GM21737 (cell line): Measurements from ENCODE around the gene FBXW8.
"Not testable (repeated sequence)": the region's sequence is repeated elsewhere in the genome, so short reads cannot be mapped to it uniquely, and the experiment has no call there.

Source experiments
- ATAC-seq: cut with Tn5 transposase; IDR thresholded peaks from one replicate; pipeline ENCODE4 v1.9.1; 2021; ENCODE audit warnings: mild to moderate bottlenecking, moderate library complexity; ENCODE audit not compliant: unreplicated experiment

The FBXW8 gene

DNA sequence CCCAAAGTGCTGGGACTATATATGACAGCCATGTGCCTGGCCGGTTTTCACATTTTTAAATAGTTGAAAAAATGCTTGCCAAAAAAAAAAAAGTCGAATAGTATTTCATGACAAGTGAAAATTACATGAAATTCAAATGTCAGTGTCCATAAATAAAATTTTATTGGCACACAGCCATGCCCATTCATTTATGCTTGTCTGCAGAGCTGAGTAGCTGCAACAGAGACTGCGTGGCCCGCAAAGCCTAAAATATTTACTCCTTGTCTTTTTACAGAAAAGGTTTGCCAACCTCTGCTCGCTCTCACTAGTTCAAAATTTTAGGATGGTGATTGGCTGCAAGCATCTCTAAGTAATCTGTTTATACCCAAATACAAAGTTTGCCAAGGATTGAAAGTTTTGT is 139.3 kb downstream of the FBXW8 start:
- ATAC-seq = no peak

DNA sequence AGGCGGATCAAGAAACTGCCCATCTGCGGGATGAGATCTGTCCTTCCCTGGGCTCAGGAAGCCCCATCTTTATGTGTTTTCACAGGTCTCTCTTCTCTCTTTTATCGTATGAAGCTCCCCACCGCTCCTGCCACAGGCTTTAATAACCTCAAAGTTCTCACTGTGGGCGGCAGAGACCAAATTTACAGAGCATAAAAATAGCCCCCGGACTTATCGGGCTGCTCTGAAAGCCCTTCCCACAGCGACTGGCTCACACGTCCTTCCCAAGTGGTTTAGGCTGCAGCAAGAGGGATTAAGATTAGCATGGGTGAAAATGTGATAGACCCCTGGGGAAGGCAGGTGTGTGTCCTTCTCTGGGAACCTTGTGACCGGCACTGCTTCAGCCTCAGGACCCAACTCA is 140.6 kb downstream of the FBXW8 start:
- no peak for ATAC-seq

DNA sequence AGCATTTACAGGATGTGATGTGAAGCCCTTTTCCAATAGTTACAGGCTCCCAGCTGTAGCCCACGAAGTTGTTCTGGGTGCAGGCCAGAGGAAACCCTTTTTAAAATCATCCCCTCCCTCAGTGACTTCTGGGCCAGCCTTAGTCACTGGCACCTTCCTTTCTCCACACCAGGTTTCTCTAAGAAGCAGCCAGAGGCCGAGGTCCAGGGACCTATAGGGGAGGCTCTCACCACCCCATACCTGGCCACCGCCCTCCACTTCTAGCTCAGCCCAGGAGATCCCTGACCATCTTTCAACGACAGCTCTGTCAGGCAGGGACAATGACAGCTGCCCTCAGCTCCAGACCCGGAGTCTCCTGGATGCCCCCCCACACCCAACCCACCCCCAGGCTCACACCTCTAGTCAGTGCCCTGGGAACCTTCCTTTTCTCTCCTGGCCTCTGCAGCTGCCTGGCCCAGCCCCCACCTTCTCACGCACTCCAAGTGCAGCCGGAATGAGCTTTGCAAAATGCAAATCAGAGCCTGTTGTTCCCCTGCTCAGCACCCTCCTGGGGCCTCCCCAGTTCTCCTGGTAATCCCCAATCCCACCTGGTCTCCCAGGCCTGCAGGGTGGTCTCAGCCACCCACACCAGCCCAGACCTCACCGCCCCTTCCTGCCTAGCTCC is 141.8 kb downstream of the FBXW8 start:
- ATAC-seq = peak; percentile 57

DNA sequence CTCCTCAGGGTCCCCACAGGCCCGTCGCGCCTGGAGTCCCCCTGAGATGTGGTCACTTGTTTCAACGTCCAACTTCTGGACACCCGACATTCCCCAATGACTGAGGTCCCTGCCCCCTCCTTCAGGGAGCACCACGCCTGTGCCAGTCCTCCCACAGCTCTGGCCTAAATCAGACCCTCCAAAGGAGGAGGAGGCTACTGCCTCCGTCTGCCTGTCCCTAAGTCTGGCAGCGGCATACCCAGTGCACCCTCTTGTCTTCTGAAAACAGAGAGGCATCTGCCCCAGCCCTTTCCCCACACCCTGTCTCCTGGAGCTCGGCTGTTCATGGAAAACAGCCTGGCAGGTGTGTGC is 142.3 kb downstream of the FBXW8 start:
- no peak for ATAC-seq

DNA sequence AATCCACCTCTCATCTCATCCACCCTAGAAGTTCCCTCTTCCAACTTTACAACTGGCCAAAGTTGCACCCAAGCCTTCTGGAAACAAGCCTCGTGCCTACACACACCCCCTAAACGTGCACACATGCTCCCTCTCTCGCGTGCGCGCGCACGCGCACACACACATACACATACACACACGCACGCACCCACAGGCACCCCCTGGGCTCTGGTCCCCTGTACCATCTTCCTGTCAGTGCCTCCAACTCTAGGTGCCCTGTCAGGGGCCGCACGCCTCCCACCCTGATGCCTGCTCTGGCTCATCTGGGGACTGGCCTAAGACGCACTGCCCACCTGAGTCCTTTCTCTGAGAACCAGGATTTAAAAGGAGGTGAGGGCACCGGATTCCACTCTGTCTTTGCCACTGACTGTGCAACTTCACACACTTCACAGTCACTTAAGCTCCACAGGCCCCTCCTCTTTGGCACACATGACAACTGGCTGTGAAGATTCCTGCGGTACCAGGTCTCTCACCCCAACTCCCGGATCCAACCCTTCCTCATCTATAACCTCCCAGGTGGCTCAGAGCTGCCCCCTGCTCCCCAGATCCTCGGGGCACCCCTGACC is 142.9 kb downstream of the FBXW8 start:
- ATAC-seq = no peak

DNA sequence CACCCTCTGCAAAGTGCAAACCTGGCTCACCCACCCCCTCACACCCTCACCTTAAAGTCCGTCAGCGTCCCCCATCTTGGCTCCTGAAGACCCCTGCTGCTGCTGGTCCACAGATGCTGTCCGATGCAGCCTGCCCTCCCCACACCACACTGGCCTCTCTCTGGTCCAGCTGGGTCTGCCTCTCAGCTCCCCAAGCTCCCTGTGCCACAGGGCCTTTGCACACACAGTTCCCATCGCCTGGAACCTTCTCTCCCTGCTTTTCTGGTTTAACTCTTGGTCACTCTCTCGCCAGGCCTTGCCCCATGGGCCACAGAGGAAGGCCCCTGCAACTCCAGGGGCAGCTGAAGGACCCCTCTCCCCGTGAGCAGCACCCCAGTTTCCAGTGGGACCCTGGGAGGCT is 143.5 kb downstream of the FBXW8 start:
- ATAC-seq = no peak

DNA sequence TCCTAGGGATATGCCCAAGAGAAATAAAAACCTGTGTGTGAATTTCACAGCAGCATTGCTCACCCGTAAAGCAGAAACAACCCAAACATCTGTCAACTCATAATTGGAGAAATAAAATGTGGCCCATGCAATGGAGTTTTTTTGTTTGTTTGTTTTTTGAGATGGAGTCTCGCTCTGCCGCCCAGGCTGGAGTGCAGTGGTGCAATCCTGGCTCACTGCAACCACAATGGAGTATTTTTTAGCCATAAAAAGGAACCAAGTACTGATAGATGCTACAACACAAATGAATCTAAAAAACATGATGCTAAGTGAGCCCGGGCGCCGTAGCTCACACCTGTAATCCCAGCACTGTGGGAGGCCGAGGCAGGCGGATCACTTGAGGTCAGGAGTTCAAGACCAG is 146.9 kb downstream of the FBXW8 start:
- ATAC-seq = not testable (repeated sequence)

DNA sequence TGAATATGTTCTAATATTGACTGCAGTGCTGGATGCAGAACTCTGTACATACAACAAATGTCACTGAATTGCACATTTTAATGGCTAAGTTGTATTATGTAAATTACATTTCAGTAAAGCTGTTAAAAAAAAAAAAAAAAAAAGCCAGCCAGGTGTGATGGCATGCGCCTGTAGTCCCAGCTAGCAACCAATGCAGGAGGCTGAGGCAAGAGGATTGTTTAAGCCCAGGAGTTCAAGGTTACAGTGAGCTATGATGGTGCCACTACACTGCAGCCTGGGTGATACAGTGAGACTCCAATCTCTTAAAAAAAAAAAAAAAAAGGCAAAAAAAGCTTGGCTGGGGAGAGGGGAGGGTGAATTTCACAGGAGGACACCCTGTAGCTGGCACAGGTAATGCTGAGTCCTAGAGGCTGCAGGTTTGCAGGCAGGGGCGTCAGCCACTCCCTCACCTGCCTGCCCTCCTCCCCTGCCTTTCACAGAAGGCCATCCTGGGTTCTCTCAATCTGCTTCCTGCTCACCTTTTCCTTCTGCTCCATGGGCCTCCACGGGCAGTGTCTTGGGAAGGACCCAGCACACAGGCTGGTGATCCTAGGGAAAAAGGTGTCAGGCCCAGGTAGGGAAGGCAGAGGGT is 147.8 kb downstream of the FBXW8 start:
- ATAC-seq = no peak

DNA sequence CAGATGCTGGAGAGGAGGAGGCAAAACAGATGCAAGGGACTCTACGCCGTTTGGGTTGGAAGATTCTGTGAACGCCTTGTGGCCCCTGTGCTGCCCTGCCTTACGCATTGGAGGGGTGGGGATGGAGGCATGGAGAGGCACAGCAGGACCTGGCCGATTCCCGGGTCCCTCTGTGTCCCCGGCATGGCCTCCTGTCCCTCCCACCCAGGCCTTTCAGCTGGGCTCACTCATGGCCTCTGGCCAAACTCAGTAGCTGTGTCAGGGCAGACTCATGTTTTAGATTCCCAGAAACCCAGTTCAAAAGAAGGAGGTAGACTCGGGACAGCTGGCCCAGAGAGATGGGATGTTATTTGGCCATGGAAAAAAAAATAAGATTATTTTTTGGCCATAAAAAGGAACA is 148.4 kb downstream of the FBXW8 start:
- no peak for ATAC-seq

DNA sequence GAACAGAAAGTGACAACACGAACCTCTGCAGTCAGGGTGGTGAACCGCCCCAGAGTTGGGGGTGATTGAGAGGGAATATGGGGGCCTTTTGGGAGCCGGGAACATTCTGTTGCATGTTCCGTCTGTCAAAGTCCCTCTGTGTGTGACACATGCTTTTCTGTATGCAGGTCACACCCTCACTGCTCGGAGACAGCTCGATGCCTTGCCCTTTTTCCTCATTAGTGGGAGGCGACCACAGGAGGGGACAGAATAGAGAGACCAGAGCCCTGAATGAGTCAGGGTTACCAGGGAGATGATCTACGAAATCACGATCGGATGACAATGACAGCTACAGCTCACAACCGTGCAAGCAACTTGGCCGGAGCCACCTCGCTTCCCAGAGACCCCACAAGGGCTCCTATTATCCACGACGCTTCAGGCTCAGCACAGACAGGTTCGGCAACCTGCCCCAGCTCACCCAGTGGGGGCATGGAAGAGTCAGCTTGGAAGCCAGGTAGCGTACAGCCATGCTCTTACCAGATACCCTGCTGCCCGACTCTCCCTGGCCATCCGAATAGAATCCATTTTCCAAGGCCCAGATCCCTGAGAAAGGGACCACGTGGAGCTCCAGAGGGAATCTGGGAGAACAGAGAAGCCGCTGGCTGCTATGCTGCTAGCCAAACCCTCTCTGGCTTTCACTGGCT is 149.6 kb downstream of the FBXW8 start:
- ATAC-seq = no peak

DNA sequence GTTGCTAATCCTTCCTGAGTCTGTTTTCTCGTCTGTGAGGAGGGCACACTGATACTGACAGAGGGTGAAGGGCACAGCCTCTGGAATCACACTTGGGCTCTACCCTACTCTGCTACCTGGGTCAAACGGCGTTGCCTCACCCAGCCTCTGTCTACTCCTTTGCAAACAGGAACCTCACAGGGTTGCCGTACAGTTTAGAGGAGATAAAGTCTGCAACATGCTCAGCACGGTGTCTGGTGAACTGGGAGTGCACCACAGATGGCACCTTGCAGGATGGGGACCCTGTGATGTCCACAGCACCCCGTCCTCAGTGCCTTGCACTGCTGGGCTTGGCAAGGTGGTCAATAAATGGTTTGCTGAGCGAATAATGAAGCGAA is 150.2 kb downstream of the FBXW8 start:
- ATAC-seq = no peak

DNA sequence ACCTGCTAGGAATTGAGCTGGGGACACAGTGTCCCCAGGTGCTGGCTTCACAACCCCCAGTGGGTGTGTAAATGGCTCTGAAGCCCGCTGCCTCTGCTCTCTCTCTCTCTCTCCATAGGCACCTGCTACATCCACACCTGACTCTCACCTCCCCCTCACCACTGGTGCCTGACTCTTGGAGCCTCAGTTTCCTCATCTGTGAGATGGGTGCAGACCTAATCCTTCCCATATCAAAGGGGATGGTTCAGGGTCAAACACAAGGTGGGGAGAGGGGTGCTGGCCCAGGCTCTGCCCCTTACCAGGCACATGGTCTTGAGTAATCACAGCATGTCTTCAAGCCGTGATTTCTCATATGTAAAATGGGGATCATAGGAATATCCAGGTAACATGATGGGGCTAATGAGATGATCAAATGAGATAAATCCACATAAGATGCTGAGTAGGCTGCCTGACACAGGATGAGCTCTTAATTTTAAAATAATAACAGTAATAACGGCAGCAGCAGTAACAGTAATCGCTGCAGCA is 150.9 kb downstream of the FBXW8 start:
- ATAC-seq = no peak

DNA sequence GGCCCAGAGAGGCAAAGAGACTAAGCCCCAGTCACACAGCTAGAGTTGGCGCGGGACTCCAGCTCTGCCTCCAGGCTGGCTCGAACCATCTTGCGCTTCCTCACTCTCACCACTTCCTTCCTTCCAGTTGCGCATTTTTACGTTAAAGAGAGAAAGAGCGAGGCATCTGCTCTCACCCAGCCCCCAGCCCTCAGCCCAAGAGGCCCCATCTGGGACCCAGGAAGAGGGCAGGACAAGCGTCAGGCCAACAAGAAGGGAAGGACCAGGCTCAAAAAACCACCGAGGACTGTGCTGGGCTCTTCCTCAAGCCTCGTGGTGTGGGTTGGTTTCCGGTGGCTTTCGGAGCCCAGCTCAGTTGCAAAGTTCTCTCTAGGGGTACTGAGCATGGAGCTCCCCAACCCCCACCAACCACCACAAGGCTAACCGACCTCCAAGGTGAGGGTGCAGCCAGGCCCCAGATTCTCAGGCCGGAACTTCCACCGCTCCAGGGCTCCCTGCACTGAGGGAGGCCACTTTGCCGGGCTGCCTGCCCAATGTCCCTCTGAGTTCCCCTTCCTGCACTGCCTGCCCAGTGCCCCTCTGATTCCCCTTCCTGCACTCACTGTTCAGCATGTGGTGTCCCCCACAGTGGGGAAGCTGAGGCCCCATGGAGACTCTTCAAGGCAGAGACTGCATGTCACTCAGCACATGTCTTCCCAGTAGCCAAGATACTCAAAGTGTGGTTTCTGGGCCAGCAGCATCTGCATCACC is 152.6 kb downstream of the FBXW8 start:
- peak; percentile 70 for ATAC-seq

DNA sequence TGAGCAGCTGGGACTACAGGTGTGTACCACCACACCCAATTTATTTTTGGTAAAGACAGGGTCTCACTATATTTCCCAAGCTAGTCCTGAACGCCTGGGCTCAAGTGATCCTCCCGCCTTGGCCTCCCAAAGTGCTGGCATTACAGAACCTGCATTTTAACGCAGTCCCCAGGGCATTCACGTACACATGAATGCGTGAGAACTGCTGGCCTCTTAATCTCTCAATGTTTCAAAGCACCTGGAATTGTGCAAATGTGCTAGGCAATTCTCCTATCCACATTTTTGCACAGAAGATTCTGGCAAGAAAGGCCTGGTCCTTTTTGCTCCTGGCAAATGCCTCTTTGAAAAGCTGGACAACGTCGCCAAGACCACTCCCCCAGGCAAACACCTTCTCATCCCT is 153.3 kb downstream of the FBXW8 start:
- ATAC-seq = no peak

DNA sequence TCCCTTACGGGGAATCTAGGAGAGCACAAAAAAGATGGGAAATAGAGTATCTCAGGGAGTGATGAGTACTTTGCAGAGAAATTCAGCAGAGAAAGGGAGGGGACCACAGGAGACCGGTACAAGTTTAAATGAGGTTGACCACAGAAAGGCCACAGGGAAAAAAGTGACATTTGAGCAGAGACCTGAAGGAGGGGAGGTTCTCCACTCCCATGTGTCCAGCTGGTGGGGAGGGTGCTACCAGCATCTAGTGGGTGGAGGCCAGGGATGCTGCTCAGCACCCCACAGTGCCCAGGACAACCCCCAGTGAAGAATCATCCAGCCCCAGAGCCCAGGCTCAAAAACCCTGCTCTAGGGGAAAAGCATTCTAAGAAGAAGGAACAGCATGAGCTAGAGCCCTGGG is 153.8 kb downstream of the FBXW8 start:
- ATAC-seq = no peak

DNA sequence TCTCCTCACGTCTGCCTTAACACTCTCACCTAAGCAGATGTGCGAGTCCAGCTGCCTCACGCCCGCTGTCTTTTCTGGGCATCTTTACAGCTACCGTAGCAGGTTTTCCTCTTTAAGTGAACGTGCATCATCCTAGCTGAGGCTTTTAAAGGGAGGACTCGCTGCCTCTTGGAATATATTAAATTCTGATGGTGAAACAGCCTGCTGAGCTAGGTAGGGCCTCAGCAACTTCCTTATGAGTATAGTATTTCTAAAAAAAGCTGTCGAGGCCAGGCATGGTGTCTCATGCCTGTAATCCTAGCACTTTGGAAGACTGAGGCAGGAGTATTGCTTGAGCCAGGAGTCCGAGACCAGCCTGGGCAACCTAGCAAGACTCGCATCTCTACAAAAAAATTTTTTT is 156.3 kb downstream of the FBXW8 start:
- ATAC-seq = no peak

DNA sequence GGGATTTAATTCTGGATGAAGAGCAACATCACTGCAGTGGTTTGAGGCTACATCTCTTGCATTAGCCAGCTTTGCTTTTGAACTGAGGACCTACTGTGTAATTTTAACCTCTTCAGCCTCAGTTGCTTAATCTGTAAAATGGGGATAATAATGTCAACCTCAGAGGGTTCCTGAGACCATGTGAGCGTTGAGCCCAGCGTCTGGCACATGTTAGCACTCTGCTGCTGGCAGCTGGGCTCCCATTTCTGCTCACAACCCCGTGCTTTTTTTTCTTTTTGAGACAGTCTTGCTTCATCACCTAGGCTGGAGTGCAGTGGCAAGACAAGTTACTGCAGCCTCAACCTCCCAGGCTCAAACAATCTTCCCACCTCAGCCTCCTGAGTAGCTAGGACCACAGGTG is 156.9 kb downstream of the FBXW8 start:
- no peak for ATAC-seq

DNA sequence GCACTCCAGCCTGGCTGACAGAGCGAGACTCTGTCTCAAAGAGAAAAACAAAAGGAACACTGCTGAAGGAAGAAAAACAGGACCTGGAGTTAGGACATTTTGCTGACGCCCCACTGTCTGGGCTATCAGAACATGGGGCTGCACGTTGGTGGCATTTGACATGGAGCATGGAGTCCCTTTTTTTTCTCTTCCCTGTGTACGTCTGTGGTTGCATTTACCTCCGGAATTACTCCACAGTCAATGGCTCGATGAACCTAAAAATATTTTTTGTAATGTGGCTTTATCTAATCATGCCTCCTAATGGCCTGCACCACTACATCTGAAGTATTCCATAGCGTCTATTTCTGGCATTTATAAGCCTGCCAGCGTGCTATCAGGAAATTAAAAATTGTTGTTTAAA is 157.7 kb downstream of the FBXW8 start:
- ATAC-seq = no peak

DNA sequence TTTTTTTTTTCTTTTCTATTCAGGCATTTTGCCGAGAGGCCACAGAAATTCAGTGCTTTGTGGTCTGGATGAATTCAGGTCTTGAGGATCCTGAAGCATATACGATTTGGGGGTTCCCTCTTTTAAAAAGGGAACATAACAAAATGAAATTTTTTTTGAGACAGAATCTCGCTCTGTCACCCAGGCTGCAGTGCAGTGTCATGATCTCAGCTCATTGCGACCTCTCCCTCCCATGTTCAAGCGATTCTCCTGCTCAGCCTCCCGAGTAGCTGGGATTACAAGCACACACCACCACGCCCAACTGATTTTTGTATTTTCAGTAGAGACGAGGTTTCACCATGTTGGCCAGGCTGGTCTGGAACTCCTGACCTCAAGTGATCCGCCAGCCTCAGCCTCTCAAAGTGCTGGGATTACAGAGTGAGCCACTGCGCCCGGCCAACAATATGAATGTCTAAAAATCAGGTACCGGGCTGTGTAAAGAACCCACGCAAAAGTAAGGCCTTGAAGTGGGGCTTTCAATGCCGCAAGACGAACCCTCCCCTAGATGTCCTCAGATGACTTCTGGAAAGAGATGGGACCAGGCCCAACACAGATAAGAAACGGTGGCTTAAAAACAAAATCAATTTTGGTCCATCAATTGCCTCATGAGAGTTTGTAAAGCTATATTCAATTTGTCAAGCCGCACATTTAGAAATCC is 158.5 kb downstream of the FBXW8 start:
- no peak for ATAC-seq
